Muscle of arm (tissue), 12 donors: ENCODE data around the gene AVL9. TPM values are rescaled to one million over a fixed set of nuclear protein-coding genes. Genes with fewer than 3 reads are reported as not detected.
"Not testable (repeated sequence)": the region's sequence is repeated elsewhere in the genome, so short reads cannot be mapped to it uniquely, and the experiment has no call there.

Experiments used
- DNase-seq: peaks from one replicate; pipeline ENCODE4 v3.0.0-alpha.2; 2013
- polyA plus RNA-seq, 12 donors: library from polyadenylated mRNA; unstranded; fragments of 120-200 nt; gene quantifications; one replicate each; pipeline ENCODE4 v1.2.1, GENCODE V29; 2013; ENCODE audit not compliant: insufficient read length in 12 of 12

The AVL9 gene
- polyA plus RNA-seq, 12 donors, result 12.9 to 27.1 (median 14.4) TPM; not detected in 1

GRCh38 chr7:32586291-32587221 lies 91.3 kb downstream of the AVL9 start:
- DNase-seq, result no peak

GRCh38 chr7:32587411-32587948 lies 92.2 kb downstream of the AVL9 start:
- DNase-seq, result no peak

GRCh38 chr7:32588657-32589056 lies 93.4 kb downstream of the AVL9 start:
- DNase-seq, result no peak

- no peak for DNase-seq
These were observed 96.6 kb downstream of the AVL9 start for GRCh38 chr7:32591938-32592337.

GRCh38 chr7:32592701-32593100 lies 97.4 kb downstream of the AVL9 start:
- no peak for DNase-seq

GRCh38 chr7:32594965-32595490 lies 99.7 kb downstream of the AVL9 start:
- DNase-seq, result no peak

- DNase-seq, result not testable (repeated sequence)
These were observed 105.9 kb downstream of the AVL9 start for GRCh38 chr7:32601196-32601595.

- no peak for DNase-seq
These were observed 107.2 kb downstream of the AVL9 start for GRCh38 chr7:32602470-32602869.

- DNase-seq, result not testable (repeated sequence)
These were observed 108.2 kb downstream of the AVL9 start for GRCh38 chr7:32603492-32603891.

- DNase-seq, result not testable (repeated sequence)
These were observed 108.8 kb downstream of the AVL9 start for GRCh38 chr7:32604047-32604446.

- DNase-seq, result no peak
These were observed 109.7 kb downstream of the AVL9 start for GRCh38 chr7:32605032-32605431.

- no peak for DNase-seq
These were observed 114.2 kb downstream of the AVL9 start for GRCh38 chr7:32609463-32609862.

GRCh38 chr7:32611201-32612099 lies 116.2 kb downstream of the AVL9 start:
- peak; percentile 35 for DNase-seq

- no peak for DNase-seq
These were observed 121.3 kb downstream of the AVL9 start for GRCh38 chr7:32616625-32617024.

GRCh38 chr7:32618470-32618869 lies 123.2 kb downstream of the AVL9 start:
- DNase-seq, result no peak

GRCh38 chr7:32618987-32619386 lies 123.7 kb downstream of the AVL9 start:
- no peak for DNase-seq

GRCh38 chr7:32619416-32619815 lies 124.1 kb downstream of the AVL9 start:
- DNase-seq, result not testable (repeated sequence)

- no peak for DNase-seq
These were observed 135.7 kb downstream of the AVL9 start for GRCh38 chr7:32631021-32631420.

GRCh38 chr7:32631590-32632497 lies 136.6 kb downstream of the AVL9 start:
- not testable (repeated sequence) for DNase-seq

- DNase-seq, result not testable (repeated sequence)
These were observed 138.2 kb downstream of the AVL9 start for GRCh38 chr7:32633446-32633845.
